GM19351 (cell line): ENCODE measurements around the gene ANO4.
A peak's percentile ranks its signal among the peaks of the same experiment; 100 is the strongest.

Experiments
- ATAC-seq: cut with Tn5 transposase; IDR thresholded peaks from one replicate; pipeline ENCODE4 v1.9.1; 2021; ENCODE audit warnings: mild to moderate bottlenecking, moderate library complexity; ENCODE audit not compliant: unreplicated experiment

Gene ANO4

GRCh38 chr12:100801320-100801719, 6.7 kb downstream of the ANO4 start:
- no peak for ATAC-seq

- ATAC-seq, result no peak
These were observed 14.2 kb downstream of the ANO4 start for GRCh38 chr12:100808777-100809176.

- no peak for ATAC-seq
These were observed 25.7 kb downstream of the ANO4 start for GRCh38 chr12:100820314-100820713.

- no peak for ATAC-seq
These were observed 29.4 kb downstream of the ANO4 start for GRCh38 chr12:100823963-100824362.

- ATAC-seq, result no peak
These were observed 29.9 kb downstream of the ANO4 start for GRCh38 chr12:100824476-100824875.

- no peak for ATAC-seq
These were observed 31.7 kb downstream of the ANO4 start for GRCh38 chr12:100826323-100826722.

DNA sequence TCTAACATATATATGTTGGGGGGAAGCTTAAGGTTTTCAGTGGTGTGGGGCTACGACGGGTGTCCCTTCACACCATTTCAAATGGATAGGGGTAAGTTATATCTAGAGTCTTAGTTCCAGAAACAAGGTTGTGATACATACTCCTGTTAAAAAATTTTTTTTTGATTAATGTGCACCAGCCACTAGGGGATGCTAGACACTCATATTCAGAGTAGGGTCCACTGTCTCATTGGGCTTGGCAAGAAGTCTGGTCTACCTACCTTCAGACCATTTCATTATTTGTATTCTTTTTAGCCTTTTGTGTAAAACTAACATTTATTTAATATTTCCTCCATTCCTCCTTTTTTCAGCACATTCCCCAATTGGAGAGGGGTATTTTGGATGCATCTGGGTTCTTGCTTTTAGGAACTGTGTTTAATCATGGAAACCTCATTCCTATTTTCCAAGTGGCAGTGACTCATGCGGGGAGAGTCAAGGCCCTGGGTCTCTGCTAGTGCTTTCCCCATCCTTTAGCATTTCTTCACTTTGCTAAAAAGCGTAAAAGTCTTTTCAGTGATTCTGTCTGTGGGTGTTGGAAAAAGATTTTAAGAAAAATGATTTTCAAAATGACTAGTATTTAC, 33.4 kb downstream of the ANO4 start:
- peak; percentile 82 for ATAC-seq

- no peak for ATAC-seq
These were observed 35.6 kb downstream of the ANO4 start for GRCh38 chr12:100830003-100830795.

- ATAC-seq, result no peak
These were observed 38.7 kb downstream of the ANO4 start for GRCh38 chr12:100833282-100833681.

DNA sequence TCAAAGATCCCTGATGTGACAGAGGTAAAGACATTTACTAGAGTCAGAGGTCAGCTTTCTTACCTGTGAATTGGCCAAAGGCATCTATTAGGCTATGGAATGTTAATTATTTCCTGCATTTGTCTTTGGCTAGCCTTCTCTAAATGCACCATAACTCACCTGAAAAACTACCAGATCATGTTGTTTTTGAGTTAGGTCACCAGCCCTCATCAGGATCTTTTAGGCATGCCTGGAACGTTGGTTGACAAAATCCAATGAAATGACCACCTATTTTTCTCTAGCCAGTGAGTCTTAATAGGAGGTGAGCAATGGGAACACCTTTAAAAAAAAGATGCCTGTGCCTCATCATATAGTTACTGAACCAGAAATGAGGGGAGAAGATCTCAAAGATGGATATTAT, 46.2 kb downstream of the ANO4 start:
- no peak for ATAC-seq

DNA sequence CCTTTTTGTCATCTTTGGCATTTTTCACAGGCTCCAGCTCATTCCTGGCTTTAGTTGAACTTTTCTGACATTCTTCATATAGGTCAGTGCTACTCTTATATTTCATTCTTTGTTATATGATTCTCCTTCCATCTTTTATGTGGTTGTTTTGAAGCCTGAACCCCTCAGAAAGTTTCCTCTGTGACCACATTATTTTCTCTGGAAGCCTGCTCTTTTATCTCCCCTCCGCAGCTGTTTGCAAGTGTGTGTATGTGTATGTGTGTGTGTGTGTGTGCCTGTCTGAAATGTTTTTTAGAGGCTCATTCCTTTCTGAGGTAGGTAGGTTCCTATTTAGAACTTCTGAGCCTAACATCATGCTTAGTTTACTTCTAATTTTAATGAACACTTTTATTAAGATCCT, 47.6 kb downstream of the ANO4 start:
- ATAC-seq, result no peak

- no peak for ATAC-seq
These were observed 48.5 kb downstream of the ANO4 start for GRCh38 chr12:100843061-100843460.

DNA sequence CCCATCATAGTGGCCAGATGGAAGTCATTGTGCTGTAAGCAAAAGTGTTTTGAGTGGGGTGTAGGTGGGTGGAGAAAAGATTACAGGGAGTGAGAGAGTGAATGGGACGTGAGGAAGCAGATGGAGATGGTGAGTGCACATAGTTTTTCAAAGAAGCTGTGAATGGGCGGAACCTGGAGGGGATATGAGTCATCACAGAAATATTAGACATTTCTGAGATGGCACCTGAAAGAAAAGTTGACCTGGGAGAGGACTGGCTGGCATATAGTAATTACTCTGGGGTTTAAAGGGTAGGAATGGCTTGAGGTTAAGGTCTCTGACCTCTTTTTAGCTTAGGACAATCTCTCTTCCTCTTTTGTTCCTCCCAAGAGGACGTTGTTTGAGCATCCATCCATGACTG, 50.5 kb downstream of the ANO4 start:
- no peak for ATAC-seq

GRCh38 chr12:100851637-100852036, 57.1 kb downstream of the ANO4 start:
- no peak for ATAC-seq

DNA sequence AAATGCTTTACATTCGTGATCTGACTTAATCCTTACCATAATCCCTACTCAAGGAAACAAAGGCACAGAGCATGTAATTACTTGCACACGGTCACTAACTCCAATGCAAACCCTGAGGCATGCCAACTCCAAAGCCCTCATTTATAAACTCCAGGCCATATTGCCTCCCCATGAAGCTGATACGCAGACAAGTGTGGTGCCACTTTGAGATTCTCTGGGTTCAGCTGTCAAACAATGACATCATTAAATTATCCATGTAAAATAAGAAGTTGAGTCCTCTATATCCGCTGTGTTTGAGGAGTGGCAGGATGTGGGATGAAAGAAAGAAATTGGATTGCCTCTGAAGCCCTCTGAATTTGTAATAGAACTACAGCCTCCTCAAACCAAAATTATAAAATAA, 62.8 kb downstream of the ANO4 start:
- no peak for ATAC-seq

- ATAC-seq, result no peak
These were observed 63.4 kb downstream of the ANO4 start for GRCh38 chr12:100857971-100858370.

- no peak for ATAC-seq
These were observed 64.1 kb downstream of the ANO4 start for GRCh38 chr12:100858656-100859055.

GRCh38 chr12:100859063-100859627, 64.6 kb downstream of the ANO4 start:
- ATAC-seq, result no peak

GRCh38 chr12:100860611-100861010, 66.0 kb downstream of the ANO4 start:
- ATAC-seq, result no peak

GRCh38 chr12:100862676-100863075, 68.1 kb downstream of the ANO4 start:
- no peak for ATAC-seq

- no peak for ATAC-seq
These were observed 69.8 kb downstream of the ANO4 start for GRCh38 chr12:100864366-100864765.
